AG04449 (cell line): Measurements from ENCODE around the gene IL1RAPL2.

ENCODE experiments used
- CTCF ChIA-PET: fragments of 350-600 bp; formaldehyde crosslinking; extraction: SDS; loops from one replicate; lab custom pipeline; 2021; ENCODE audit warnings: antibody characterized with exemption; lab: Yijun Ruan, JAX
- POLR2A ChIA-PET: fragments of 400-600, 350-600 bp; formaldehyde crosslinking; extraction: SDS; loops from one replicate; lab custom pipeline; 2020; ENCODE audit warnings: antibody characterized with exemption, inconsistent platforms; lab: Yijun Ruan, JAX
- DNase-seq: peaks from one replicate; pipeline ENCODE4 v3.0.0-alpha.2; 2010; ENCODE audit warnings: low read depth, low spot score
- H3K4me3 ChIP-seq: 2 replicates; pipeline ENCODE4 v1.5.1; 2011; ENCODE audit warnings: low read depth, mild to moderate bottlenecking, control low read depth, low read length
- CTCF ChIP-seq: IDR thresholded peaks from one replicate; pipeline ENCODE4 v1.5.1; 2011; ENCODE audit warnings: mild to moderate bottlenecking, moderate library complexity, low read length, control low read depth, inconsistent platforms; ENCODE audit not compliant: insufficient read depth; ENCODE audit errors: missing control alignments

The IL1RAPL2 gene

GRCh38 chrX:105460376-105460775, 894.4 kb downstream of the IL1RAPL2 start:
- POLR2A ChIA-PET: no interaction called here
- no peak for TF ChIP-seq CTCF
- CTCF ChIA-PET: no interaction called here
- no peak for DNase-seq
- no peak overlapping the region for H3K4me3 ChIP-seq

- ChIA-PET POLR2A (no interaction called here), CTCF (no interaction called here)
- TF ChIP-seq CTCF: no peak
- no peak overlapping the region for H3K4me3 ChIP-seq
- no peak for DNase-seq
Measured at GRCh38 chrX:105461016-105461415, 895.0 kb downstream of the IL1RAPL2 start.

GRCh38 chrX:105462186-105462585, 896.2 kb downstream of the IL1RAPL2 start:
- no peak overlapping the region for H3K4me3 ChIP-seq
- POLR2A ChIA-PET: no interaction called here
- no peak for TF ChIP-seq CTCF
- DNase-seq: no peak
- CTCF ChIA-PET: no interaction called here

- no peak overlapping the region for H3K4me3 ChIP-seq
- POLR2A ChIA-PET: no interaction called here
- DNase-seq: no peak
- CTCF ChIA-PET: no interaction called here
- no peak for TF ChIP-seq CTCF
Measured at GRCh38 chrX:105463473-105463872, 897.5 kb downstream of the IL1RAPL2 start.

- no peak overlapping the region for H3K4me3 ChIP-seq
- ChIA-PET POLR2A (no interaction called here), CTCF (no interaction called here)
- no peak for DNase-seq
- no peak for TF ChIP-seq CTCF
Measured at GRCh38 chrX:105464618-105465017, 898.6 kb downstream of the IL1RAPL2 start.

GRCh38 chrX:105468741-105469140, 902.7 kb downstream of the IL1RAPL2 start:
- no peak overlapping the region for H3K4me3 ChIP-seq
- POLR2A ChIA-PET: no interaction called here
- no peak for DNase-seq
- TF ChIP-seq CTCF: no peak
- CTCF ChIA-PET: no interaction called here

- DNase-seq: no peak
Measured at GRCh38 chrX:105471597-105471996, 905.6 kb downstream of the IL1RAPL2 start.

More at GRCh38 chrX:105471597-105471996, 905.6 kb downstream of the IL1RAPL2 start:
- ChIA-PET POLR2A (no interaction called here), CTCF (no interaction called here)
- no peak overlapping the region for H3K4me3 ChIP-seq
- TF ChIP-seq CTCF: no peak
